Chondrocyte (in vitro differentiated cells): Measurements from ENCODE around the gene ANKH. TPM values are rescaled to one million over a fixed set of nuclear protein-coding genes. Genes with fewer than 3 reads are reported as not detected.

Experiments used
- DNase-seq: peaks from one replicate; pipeline ENCODE4 v3.0.0; 2021; ENCODE audit warnings: mixed read lengths, low spot score
- H3K27ac Mint-ChIP-seq: one replicate; pipeline ENCODE4 v1.8.0; 2021; ENCODE audit warnings: mild to moderate bottlenecking, moderate library complexity, mixed read lengths; ENCODE audit not compliant: unreplicated experiment
- H3K27me3 Mint-ChIP-seq: 2 replicates; pipeline ENCODE4 v1.8.0; 2021; ENCODE audit warnings: low read depth, mixed read lengths
- H3K36me3 Mint-ChIP-seq: 2 replicates; pipeline ENCODE4 v1.8.0; 2021; ENCODE audit warnings: low read depth, mixed read lengths
- H3K4me1 Mint-ChIP-seq: 2 replicates; pipeline ENCODE4 v1.8.0; 2021; ENCODE audit warnings: low read depth, mild to moderate bottlenecking, mixed read lengths
- H3K4me3 Mint-ChIP-seq: one replicate; pipeline ENCODE4 v1.8.0; 2021; ENCODE audit warnings: mild to moderate bottlenecking, moderate library complexity, mixed read lengths; ENCODE audit not compliant: unreplicated experiment
- H3K9me3 Mint-ChIP-seq: 2 replicates; pipeline ENCODE4 v1.8.0; 2021; ENCODE audit warnings: low read depth, mixed read lengths
- CTCF ChIP-seq: fragments of 200-600 bp; sonication (generic); IDR thresholded peaks from 2 replicates; pipeline ENCODE4 v1.5.0; 2021; ENCODE audit warnings: antibody characterized with exemption, mild to moderate bottlenecking, moderate library complexity
- total RNA-seq: library from RNA; stranded (reverse); gene quantifications from 3 replicates; pipeline ENCODE4 v1.2.1, GENCODE V29; 2021

Gene ANKH
- total RNA-seq, 1 donor from 2014 or later: 114 TPM

- DNase-seq: no peak
- H3K4me1 Mint-ChIP-seq: peaks cover 19% of the 10 kb centered on the region
- H3K9me3 Mint-ChIP-seq: peaks cover 4% of the 10 kb centered on the region
- peaks cover 14% of the 10 kb centered on the region for H3K36me3 Mint-ChIP-seq
- no peak for TF ChIP-seq CTCF
- H3K4me3 Mint-ChIP-seq: no peak overlapping the region
- H3K27me3 Mint-ChIP-seq: no peaks in the 10 kb centered on the region
- H3K27ac Mint-ChIP-seq: no peak overlapping the region
These were observed 83.6 kb downstream of the ANKH start for GRCh38 chr5:14787801-14788579.

- no peak for TF ChIP-seq CTCF
- peaks cover 30% of the 10 kb centered on the region for H3K4me1 Mint-ChIP-seq
- no peak for DNase-seq
- H3K4me3 Mint-ChIP-seq: no peak overlapping the region
- peaks cover 4% of the 10 kb centered on the region for H3K9me3 Mint-ChIP-seq
- H3K36me3 Mint-ChIP-seq: peaks cover 17% of the 10 kb centered on the region
- H3K27ac Mint-ChIP-seq: no peak overlapping the region
- no peaks in the 10 kb centered on the region for H3K27me3 Mint-ChIP-seq
These were observed 87.9 kb downstream of the ANKH start for GRCh38 chr5:14783691-14784090.

GRCh38 chr5:14782591-14782990 lies 89.0 kb downstream of the ANKH start:
- no peak for TF ChIP-seq CTCF
- Mint-ChIP-seq H3K4me1 (peaks cover 39% of the 10 kb centered on the region), H3K4me3 (no peak overlapping the region), H3K36me3 (peaks cover 15% of the 10 kb centered on the region), H3K27ac (no peak overlapping the region), H3K9me3 (peaks cover 4% of the 10 kb centered on the region), H3K27me3 (no peaks in the 10 kb centered on the region)
- no peak for DNase-seq

GRCh38 chr5:14781106-14781505 lies 90.5 kb downstream of the ANKH start:
- Mint-ChIP-seq H3K27me3 (no peaks in the 10 kb centered on the region), H3K9me3 (peaks cover 4% of the 10 kb centered on the region), H3K36me3 (peaks cover 15% of the 10 kb centered on the region), H3K27ac (peak overlapping the region; percentile 2), H3K4me1 (peaks cover 53% of the 10 kb centered on the region), H3K4me3 (no peak overlapping the region)
- no peak for TF ChIP-seq CTCF
- DNase-seq: no peak

- H3K9me3 Mint-ChIP-seq: peaks cover 4% of the 10 kb centered on the region
- DNase-seq: no peak
- H3K27me3 Mint-ChIP-seq: no peaks in the 10 kb centered on the region
- peaks cover 62% of the 10 kb centered on the region for H3K4me1 Mint-ChIP-seq
- no peak overlapping the region for H3K4me3 Mint-ChIP-seq
- H3K27ac Mint-ChIP-seq: no peak overlapping the region
- H3K36me3 Mint-ChIP-seq: peaks cover 13% of the 10 kb centered on the region
- no peak for TF ChIP-seq CTCF
These were observed 91.6 kb downstream of the ANKH start for GRCh38 chr5:14779975-14780374.
